HL-60 (cell line): ENCODE data around the gene CFAP54.
A peak's percentile ranks its signal among the peaks of the same experiment; 100 is the strongest.

Experiments
- DNase-seq, 2 experiments: peaks; one replicate each; pipeline ENCODE4 v3.0.0-alpha.2; 2010 to 2020; ENCODE audit warnings: low read depth in 1 of 2, low spot score in 1 of 2
- H3K27ac ChIP-seq: fragments of 250-450 bp; sonication (Bioruptor Pico); replicated peaks from 2 replicates; pipeline ENCODE4 v1.5.1; 2020; ENCODE audit warnings: mild to moderate bottlenecking, moderate library complexity
- H3K27me3 ChIP-seq: fragments of 250-450 bp; sonication (Bioruptor Pico); 2 replicates; pipeline ENCODE4 v1.5.1; 2021; ENCODE audit warnings: mild to moderate bottlenecking, moderate library complexity; ENCODE audit not compliant: insufficient read depth, poor library complexity, severe bottlenecking
- H3K4me3 ChIP-seq: replicated peaks from 2 replicates; pipeline ENCODE4 v1.5.1; 2011; ENCODE audit warnings: mild to moderate bottlenecking, control low read depth, low read length; ENCODE audit not compliant: insufficient read depth
- CTCF ChIP-seq: IDR thresholded peaks from one replicate; pipeline ENCODE4 v1.5.1; 2011; ENCODE audit warnings: low read length, control low read depth, inconsistent platforms; ENCODE audit not compliant: insufficient read depth
- GABPA ChIP-seq: IDR thresholded peaks from 2 replicates; pipeline ENCODE4 v1.6.1; 2012; ENCODE audit warnings: low read depth
- POLR2AphosphoS5 ChIP-seq: IDR thresholded peaks from 2 replicates; pipeline ENCODE4 v1.6.1; 2012; ENCODE audit warnings: low read depth
- REST ChIP-seq: IDR thresholded peaks from 2 replicates; pipeline ENCODE4 v1.6.1; 2012; ENCODE audit warnings: low read depth; ENCODE audit not compliant: insufficient replicate concordance
- SPI1 ChIP-seq: IDR thresholded peaks from 2 replicates; pipeline ENCODE4 v1.6.1; 2012; ENCODE audit warnings: low read depth, mild to moderate bottlenecking, borderline replicate concordance

CFAP54 gene

GRCh38 chr12:96829354-96829753 is 340.0 kb downstream of the CFAP54 start:
- Histone ChIP-seq H3K4me3 (no peak overlapping the region), H3K27ac (no peak overlapping the region), H3K27me3 (no peaks in the 10 kb centered on the region)
- no peak for DNase-seq
- no peak for TF ChIP-seq SPI1
- no peak for TF ChIP-seq REST
- TF ChIP-seq GABPA = no peak
- no peak for TF ChIP-seq POLR2AphosphoS5
- no peak for TF ChIP-seq CTCF

- Histone ChIP-seq H3K27ac (no peak overlapping the region), H3K4me3 (no peak overlapping the region), H3K27me3 (no peaks in the 10 kb centered on the region)
- DNase-seq = no peak
- TF ChIP-seq CTCF = no peak
- no peak for TF ChIP-seq SPI1
- no peak for TF ChIP-seq POLR2AphosphoS5
- no peak for TF ChIP-seq REST
- TF ChIP-seq GABPA = no peak
Observed at GRCh38 chr12:96831346-96831745, 342.0 kb downstream of the CFAP54 start.

- H3K27me3 ChIP-seq = no peaks in the 10 kb centered on the region
- no peak overlapping the region for H3K27ac ChIP-seq
- TF ChIP-seq POLR2AphosphoS5 (no peak), CTCF (no peak), REST (no peak), SPI1 (no peak), GABPA (no peak)
- DNase-seq = peak in 1 of 2 experiments; percentile 33
- no peak overlapping the region for H3K4me3 ChIP-seq
Observed at GRCh38 chr12:96846293-96846692, 356.9 kb downstream of the CFAP54 start.
